Stimulated activated CD8-positive, alpha-beta memory T cell treated with anti-CD3 and anti-CD28 coated beads, Interleukin-12 subunit alpha, Interleukin-12 subunit beta, amount 100 ng/mL, for 24 hours (primary cell): ENCODE results near the gene CHST13.

ENCODE experiments used
- DNase-seq: peaks from one replicate; pipeline ENCODE4 v3.0.0-alpha.2; 2020; ENCODE audit errors: extremely low read depth

The CHST13 gene

GRCh38 chr3:126509597-126510307 is 14.2 kb upstream of the CHST13 start:
- DNase-seq, result no peak

- no peak for DNase-seq
These were observed 13.5 kb upstream of the CHST13 start for GRCh38 chr3:126510308-126510910.

- DNase-seq, result no peak
These were observed 12.7 kb upstream of the CHST13 start for GRCh38 chr3:126511291-126511690.

GRCh38 chr3:126512026-126512425 is 11.9 kb upstream of the CHST13 start:
- DNase-seq, result no peak

GRCh38 chr3:126512916-126513650 is 10.9 kb upstream of the CHST13 start:
- DNase-seq, result no peak

- DNase-seq, result no peak
These were observed 9.8 kb upstream of the CHST13 start for GRCh38 chr3:126514161-126514560.

- no peak for DNase-seq
These were observed 8.8 kb upstream of the CHST13 start for GRCh38 chr3:126515066-126515706.

- DNase-seq, result no peak
These were observed 7.6 kb upstream of the CHST13 start for GRCh38 chr3:126516152-126516935.

- DNase-seq, result no peak
These were observed 7.0 kb upstream of the CHST13 start for GRCh38 chr3:126516936-126517290.

- no peak for DNase-seq
These were observed 6.5 kb upstream of the CHST13 start, which contains the start of gene UROC1 for GRCh38 chr3:126517291-126517951. TSS of gene UROC1 (minus strand) at chr3:126517773. CDS start at chr3:126517719, 54 bp downstream.

- DNase-seq, result no peak
These were observed 5.8 kb upstream of the CHST13 start for GRCh38 chr3:126517986-126518778.

- DNase-seq, result no peak
These were observed 5.2 kb upstream of the CHST13 start for GRCh38 chr3:126518779-126519177.

GRCh38 chr3:126519506-126520455 is 4.2 kb upstream of the CHST13 start:
- no peak for DNase-seq

GRCh38 chr3:126521122-126521891 is 2.6 kb upstream of the CHST13 start:
- DNase-seq, result no peak

- DNase-seq, result no peak
These were observed 1.6 kb upstream of the CHST13 start for GRCh38 chr3:126522363-126522788.

GRCh38 chr3:126524429-126524988 is 554 bp downstream of the CHST13 start:
- DNase-seq, result no peak

- no peak for DNase-seq
These were observed 1.3 kb downstream of the CHST13 start for GRCh38 chr3:126525091-126525852.
